ENCODE data around the gene ZSWIM7.
"Not testable (repeated sequence)": the region's sequence is repeated elsewhere in the genome, so short reads cannot be mapped to it uniquely, and the experiment has no call there.

Gene ZSWIM7

GRCh38 chr17:15998031-15998562, 1.4 kb downstream of the ZSWIM7 start:
- DNase-seq = peak; percentile 7

- no peak for DNase-seq
Observed at GRCh38 chr17:15996322-15996721, 3.2 kb downstream of the ZSWIM7 start.

- peak; percentile 63 for DNase-seq
Observed at GRCh38 chr17:15981646-15982580, 17.6 kb downstream of the ZSWIM7 start.

GRCh38 chr17:15981208-15981607, 18.3 kb downstream of the ZSWIM7 start:
- DNase-seq = peak; percentile 26

- not testable (repeated sequence) for DNase-seq
Observed at GRCh38 chr17:15979013-15979412, 20.5 kb downstream of the ZSWIM7 start.

- DNase-seq = no peak
Observed at GRCh38 chr17:15978606-15979005, 20.9 kb downstream of the ZSWIM7 start.

GRCh38 chr17:15977894-15978293, 21.6 kb downstream of the ZSWIM7 start:
- no peak for DNase-seq

- DNase-seq = no peak
Observed at GRCh38 chr17:15973834-15974233, 25.7 kb downstream of the ZSWIM7 start.

GRCh38 chr17:15973016-15973415, 26.5 kb downstream of the ZSWIM7 start:
- DNase-seq = no peak

GRCh38 chr17:15972497-15972951, 27.0 kb downstream of the ZSWIM7 start:
- DNase-seq = peak; percentile 68

GRCh38 chr17:15971882-15972281, 27.6 kb downstream of the ZSWIM7 start:
- no peak for DNase-seq

- peak; percentile 37 for DNase-seq
Observed at GRCh38 chr17:15971098-15971678, 28.3 kb downstream of the ZSWIM7 start.

- DNase-seq = no peak
Observed at GRCh38 chr17:15970500-15970899, 29.0 kb downstream of the ZSWIM7 start.

GRCh38 chr17:15969463-15969862, 30.0 kb downstream of the ZSWIM7 start:
- no peak for DNase-seq

- no peak for DNase-seq
Observed at GRCh38 chr17:15967706-15968399, 31.7 kb downstream of the ZSWIM7 start.

- no peak for DNase-seq
Observed at GRCh38 chr17:15966879-15967248, 32.6 kb downstream of the ZSWIM7 start.

- no peak for DNase-seq
Observed at GRCh38 chr17:15966183-15966878, 33.2 kb downstream of the ZSWIM7 start.

- no peak for DNase-seq
Observed at GRCh38 chr17:15965528-15965927, 34.0 kb downstream of the ZSWIM7 start.

GRCh38 chr17:15963670-15964110, 35.8 kb downstream of the ZSWIM7 start:
- no peak for DNase-seq

GRCh38 chr17:15958484-15958854, 41.0 kb downstream of the ZSWIM7 start:
- no peak for DNase-seq

GRCh38 chr17:15957608-15958307, 41.7 kb downstream of the ZSWIM7 start:
- no peak for DNase-seq

- DNase-seq = peak; percentile 59
Observed at GRCh38 chr17:15957206-15957605, 42.3 kb downstream of the ZSWIM7 start.

Measured in OCI-M1 (cell line).